Measurements from ENCODE around the gene RBM15.

DNA sequence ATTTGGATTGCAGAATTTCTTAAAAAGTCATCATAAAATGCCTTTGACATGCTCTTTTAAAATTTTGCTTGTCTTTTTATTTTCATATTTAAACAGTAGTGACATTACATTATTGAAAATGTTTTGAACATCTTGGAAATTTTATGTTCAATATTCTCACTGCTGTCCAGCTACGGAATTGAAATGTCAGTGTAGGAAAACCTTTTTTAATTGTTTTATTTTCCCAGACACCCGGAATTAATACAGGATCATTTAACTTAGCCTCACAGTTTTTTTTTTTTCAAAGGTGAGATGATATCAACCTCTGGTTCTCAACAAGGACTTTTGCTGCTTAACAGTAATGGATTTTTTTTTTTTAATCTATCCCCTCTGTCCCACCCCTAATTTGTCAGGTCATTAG lies 4.1 kb downstream of the RBM15 start:
- TF ChIP-seq CTCF (IDR thresholded peaks at IDR 0.05; ENCODE audit: borderline replicate concordance, extremely low read depth, low read length, poor library complexity, severe bottlenecking) = no peak
- TF ChIP-seq EZH2 (IDR thresholded peaks at IDR 0.05; ENCODE audit: borderline replicate concordance, low read depth, low read length, severe bottlenecking) = no peak

All from DND-41 (cell line).